GM13976 (cell line): Measurements from ENCODE around the gene SNTB2.

Experiments
- DNase-seq: peaks from one replicate; pipeline ENCODE4 v3.0.0; 2012; ENCODE audit warnings: low spot score
- in situ Hi-C: fragments of 300-500 bp; cut with MboI; formaldehyde crosslinking; loops from one replicate; pipeline ENCODE4 v1.12.0; 2022; ENCODE audit warnings: low sequenced_read_pairs, mixed read lengths, inconsistent platforms; ENCODE audit not compliant: unreplicated experiment
- TF ChIP-seq, protein P1 (sequence below): IDR thresholded peaks from 2 replicates; pipeline ENCODE4 v1.5.1; 2012; ENCODE audit warnings: borderline replicate concordance, mild to moderate bottlenecking; ENCODE audit not compliant: insufficient read depth; ENCODE audit errors: extremely low read depth, missing control alignments, control extremely low read depth

Gene SNTB2

DNA sequence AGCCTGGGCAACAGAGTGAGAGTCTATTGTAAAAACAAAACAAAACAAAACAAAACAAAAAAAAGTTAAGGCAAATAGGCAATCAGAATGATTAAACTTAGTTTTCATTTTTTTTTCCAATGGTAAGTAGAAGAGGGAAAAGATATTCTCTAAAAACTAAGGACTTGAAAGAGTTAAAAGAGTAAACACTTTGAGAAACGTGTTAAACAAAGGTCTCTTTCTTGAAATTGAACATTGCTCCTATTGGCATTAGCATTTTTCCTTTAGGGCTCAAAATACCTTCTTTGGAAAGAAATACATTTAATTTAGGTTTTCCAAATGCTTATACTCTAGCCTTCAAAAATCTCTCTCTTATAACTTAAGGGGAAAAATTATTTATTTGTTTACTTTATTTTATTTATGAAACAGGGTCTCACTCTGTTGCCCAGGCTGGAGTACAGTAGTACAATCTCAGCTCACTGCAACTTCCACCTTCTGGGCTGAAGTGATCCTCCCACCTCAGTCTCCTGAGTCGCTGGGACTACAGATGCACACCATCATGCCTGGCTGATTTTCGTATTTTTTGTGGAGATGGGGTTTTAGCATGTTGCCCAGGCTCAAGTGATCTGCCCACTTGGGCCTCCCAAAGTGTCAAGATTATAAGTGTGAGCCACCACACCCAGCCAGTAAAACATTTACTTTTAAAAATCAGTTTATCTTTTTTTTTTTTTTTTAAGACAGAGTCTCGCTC, 79.5 kb downstream of the SNTB2 start:
- DNase-seq: no peak
- TF ChIP-seq, protein P1, sequence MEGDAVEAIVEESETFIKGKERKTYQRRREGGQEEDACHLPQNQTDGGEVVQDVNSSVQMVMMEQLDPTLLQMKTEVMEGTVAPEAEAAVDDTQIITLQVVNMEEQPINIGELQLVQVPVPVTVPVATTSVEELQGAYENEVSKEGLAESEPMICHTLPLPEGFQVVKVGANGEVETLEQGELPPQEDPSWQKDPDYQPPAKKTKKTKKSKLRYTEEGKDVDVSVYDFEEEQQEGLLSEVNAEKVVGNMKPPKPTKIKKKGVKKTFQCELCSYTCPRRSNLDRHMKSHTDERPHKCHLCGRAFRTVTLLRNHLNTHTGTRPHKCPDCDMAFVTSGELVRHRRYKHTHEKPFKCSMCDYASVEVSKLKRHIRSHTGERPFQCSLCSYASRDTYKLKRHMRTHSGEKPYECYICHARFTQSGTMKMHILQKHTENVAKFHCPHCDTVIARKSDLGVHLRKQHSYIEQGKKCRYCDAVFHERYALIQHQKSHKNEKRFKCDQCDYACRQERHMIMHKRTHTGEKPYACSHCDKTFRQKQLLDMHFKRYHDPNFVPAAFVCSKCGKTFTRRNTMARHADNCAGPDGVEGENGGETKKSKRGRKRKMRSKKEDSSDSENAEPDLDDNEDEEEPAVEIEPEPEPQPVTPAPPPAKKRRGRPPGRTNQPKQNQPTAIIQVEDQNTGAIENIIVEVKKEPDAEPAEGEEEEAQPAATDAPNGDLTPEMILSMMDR: no peak
- in situ Hi-C loops: no loop called here

DNA sequence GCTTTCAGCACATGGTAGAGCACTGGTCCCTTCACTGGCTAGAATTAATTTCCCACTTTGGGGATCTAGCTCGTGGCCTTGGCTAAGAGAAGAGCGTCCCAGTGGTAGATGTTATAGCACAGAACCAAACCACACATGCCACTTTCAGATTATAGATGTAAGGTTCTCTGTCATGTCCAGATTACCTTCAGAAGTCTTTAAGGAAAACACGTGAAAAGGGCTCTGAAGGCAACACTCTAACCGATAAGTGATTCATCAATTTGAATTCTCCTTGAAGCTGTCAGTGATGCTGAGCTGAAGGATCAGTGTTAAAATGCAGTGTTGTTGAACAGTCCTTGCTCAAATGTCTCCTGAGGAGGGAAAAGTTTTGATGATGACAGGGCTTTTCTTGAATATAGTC, 80.7 kb downstream of the SNTB2 start:
- in situ Hi-C loops: no loop called here
- no peak for DNase-seq
- TF ChIP-seq, protein P1: no peak

DNA sequence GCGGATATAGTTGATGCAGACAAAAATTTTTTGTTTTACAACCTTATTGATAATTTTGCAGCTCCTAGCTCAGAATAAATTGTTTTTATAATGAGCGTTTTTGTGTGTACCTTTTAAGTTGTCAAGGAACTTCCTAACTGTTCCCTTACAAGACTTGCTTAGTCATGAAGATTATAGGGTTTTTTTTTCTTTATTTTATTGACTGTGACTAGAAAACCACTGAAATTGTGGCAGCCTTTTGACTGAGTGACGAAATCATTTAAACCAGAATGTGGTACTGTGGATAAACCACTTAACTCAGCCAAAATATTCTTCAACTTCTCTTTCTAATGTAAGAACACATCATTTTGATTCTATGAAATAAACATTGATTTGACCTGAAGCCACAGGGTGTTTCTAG, 83.4 kb downstream of the SNTB2 start:
- TF ChIP-seq, protein P1: no peak
- in situ Hi-C loops: no loop called here
- DNase-seq: no peak

DNA sequence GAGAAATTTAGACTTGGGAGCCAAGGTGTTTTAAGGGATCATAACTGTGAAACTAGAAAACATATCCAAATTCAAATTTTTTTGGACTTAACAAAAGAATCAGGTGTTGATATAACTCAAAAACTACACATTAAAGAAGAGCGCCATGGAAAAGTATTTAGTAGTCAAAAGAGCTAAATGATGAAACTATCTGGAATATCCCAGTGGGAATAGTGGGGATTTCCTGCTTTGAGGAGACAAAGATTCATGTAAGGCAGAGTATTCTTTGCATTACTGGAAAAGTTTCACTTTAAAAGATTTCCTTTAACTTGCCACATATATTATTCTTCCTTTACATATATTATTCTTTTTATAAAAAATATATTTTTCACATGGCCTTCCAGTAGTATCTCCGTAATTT, 83.9 kb downstream of the SNTB2 start:
- TF ChIP-seq, protein P1: no peak
- DNase-seq: no peak
- in situ Hi-C loops: no loop called here

DNA sequence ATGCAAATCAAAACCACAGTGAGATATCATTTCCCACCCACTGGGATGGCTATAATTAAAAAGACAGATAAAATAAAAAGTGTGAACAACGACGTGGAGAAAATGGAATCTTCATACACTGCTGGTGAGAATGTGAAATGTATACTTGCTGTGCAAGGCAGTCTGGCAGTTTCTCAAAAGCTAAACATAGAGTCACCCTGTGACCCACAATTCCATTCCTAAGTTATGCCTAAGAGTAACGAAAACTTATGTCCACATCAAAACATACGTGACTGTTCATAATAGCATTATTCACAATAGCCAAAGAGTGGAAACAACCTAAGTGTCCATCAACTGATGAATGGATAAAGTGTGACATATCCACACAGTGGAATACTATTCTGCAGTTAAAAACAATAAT, 86.0 kb downstream of the SNTB2 start:
- TF ChIP-seq, protein P1: no peak
- in situ Hi-C loops: no loop called here
- no peak for DNase-seq

DNA sequence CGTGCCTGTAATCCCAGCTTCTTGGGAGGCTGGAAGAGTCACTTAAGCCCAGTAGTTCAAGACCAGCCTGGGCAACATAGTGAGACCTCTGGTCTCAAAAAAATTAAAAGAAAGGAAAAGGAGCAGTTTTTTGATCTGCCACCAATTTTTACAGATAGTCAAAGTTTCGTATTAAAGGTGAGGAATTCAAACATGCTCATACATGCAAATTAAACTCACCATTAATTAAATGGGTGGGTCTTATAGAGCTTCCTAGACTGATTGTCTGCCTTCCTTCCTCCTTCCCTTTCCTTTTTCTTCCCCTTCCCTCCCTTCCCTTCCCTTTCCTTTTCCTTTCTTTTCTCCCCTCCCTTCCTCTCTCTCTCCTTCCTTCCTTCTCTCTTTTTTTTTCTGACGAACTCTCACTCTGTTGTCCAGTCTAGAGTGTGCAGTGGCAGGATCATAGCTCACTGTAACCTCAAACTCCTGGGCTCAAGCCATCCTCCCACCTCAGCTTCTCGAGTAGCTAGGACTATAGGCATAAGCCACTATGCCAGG, 87.8 kb downstream of the SNTB2 start:
- TF ChIP-seq, protein P1: no peak
- no peak for DNase-seq
- in situ Hi-C loops: no loop called here
